H9 (cell line): Measurements from ENCODE around the gene TENM3. TPM values are rescaled to one million over a fixed set of nuclear protein-coding genes. Genes with fewer than 3 reads are reported as not detected.

Experiments
- DNase-seq: peaks from one replicate; pipeline ENCODE4 v3.0.0-alpha.2; 2017
- H2AFZ ChIP-seq: one replicate; pipeline ENCODE4 v1.6.1; 2013; ENCODE audit warnings: mild to moderate bottlenecking, low read length, control low read depth, moderate library complexity
- H2AK5ac ChIP-seq: 2 replicates; pipeline ENCODE4 v1.6.1; 2013; ENCODE audit warnings: low read length, control low read depth, mixed read lengths; ENCODE audit not compliant: insufficient read length
- H2BK120ac ChIP-seq: one replicate; pipeline ENCODE4 v1.6.1; 2013; ENCODE audit warnings: low read depth, mild to moderate bottlenecking, low read length, control low read depth, inconsistent platforms; ENCODE audit not compliant: poor library complexity, severe bottlenecking
- H2BK12ac ChIP-seq: 2 replicates; pipeline ENCODE4 v1.6.1; 2013; ENCODE audit warnings: low read length, control low read depth, mixed read lengths, low read depth; ENCODE audit not compliant: insufficient read length
- H2BK15ac ChIP-seq: 2 replicates; pipeline ENCODE4 v1.6.1; 2013; ENCODE audit warnings: low read depth, low read length, control low read depth
- H2BK20ac ChIP-seq: one replicate; pipeline ENCODE4 v1.6.1; 2013; ENCODE audit warnings: low read depth, mild to moderate bottlenecking, low read length, control low read depth, inconsistent platforms; ENCODE audit not compliant: poor library complexity, severe bottlenecking
- H2BK5ac ChIP-seq: 2 replicates; pipeline ENCODE4 v1.6.1; 2013; ENCODE audit warnings: low read length, control low read depth, mixed read lengths; ENCODE audit not compliant: insufficient read length
- H3K14ac ChIP-seq: 2 replicates; pipeline ENCODE4 v1.6.1; 2013; ENCODE audit warnings: low read length, control low read depth; ENCODE audit not compliant: insufficient read depth
- H3K18ac ChIP-seq: 2 replicates; pipeline ENCODE4 v1.6.1; 2013; ENCODE audit warnings: low read depth, mild to moderate bottlenecking, mixed read lengths, low read length, control low read depth; ENCODE audit not compliant: insufficient read length
- H3K23ac ChIP-seq: 2 replicates; pipeline ENCODE4 v1.6.1; 2013; ENCODE audit warnings: low read length, control low read depth, mixed read lengths, low read depth; ENCODE audit not compliant: insufficient read length
- H3K23me2 ChIP-seq: 2 replicates; pipeline ENCODE4 v1.6.1; 2013; ENCODE audit warnings: low read depth, mild to moderate bottlenecking, mixed read lengths, low read length, control low read depth; ENCODE audit not compliant: insufficient read length, poor library complexity, severe bottlenecking
- H3K27ac ChIP-seq: 2 replicates; pipeline ENCODE4 v1.5.1; 2013; ENCODE audit warnings: low read length, control low read depth, mixed read lengths, low read depth; ENCODE audit not compliant: insufficient read length
- H3K27me3 ChIP-seq: 2 replicates; pipeline ENCODE4 v1.6.1; 2013; ENCODE audit warnings: low read length, control low read depth, inconsistent platforms; ENCODE audit not compliant: insufficient read depth
- H3K4ac ChIP-seq: 2 replicates; pipeline ENCODE4 v1.6.1; 2013; ENCODE audit warnings: low read depth, mild to moderate bottlenecking, control low read depth, inconsistent platforms, low read length, moderate library complexity
- H3K4me1 ChIP-seq: 2 replicates; pipeline ENCODE4 v1.6.1; 2013; ENCODE audit warnings: low read length, control low read depth, inconsistent platforms; ENCODE audit not compliant: insufficient read depth
- H3K4me2 ChIP-seq: 2 replicates; pipeline ENCODE4 v1.6.1; 2013; ENCODE audit warnings: low read length, control low read depth, mixed read lengths; ENCODE audit not compliant: insufficient read length, insufficient read depth
- H3K56ac ChIP-seq: 2 replicates; pipeline ENCODE4 v1.6.1; 2013; ENCODE audit warnings: low read depth, mild to moderate bottlenecking, mixed read lengths, low read length, control low read depth; ENCODE audit not compliant: insufficient read length
- H3K79me1 ChIP-seq: 2 replicates; pipeline ENCODE4 v1.6.1; 2013; ENCODE audit warnings: low read depth, mild to moderate bottlenecking, moderate library complexity, low read length, control low read depth, inconsistent platforms; ENCODE audit not compliant: insufficient read depth, poor library complexity, severe bottlenecking
- H3K79me2 ChIP-seq: 2 replicates; pipeline ENCODE4 v1.6.1; 2013; ENCODE audit warnings: low read length, control low read depth, inconsistent platforms; ENCODE audit not compliant: insufficient read depth
- H3K9ac ChIP-seq: 2 replicates; pipeline ENCODE4 v1.6.1; 2013; ENCODE audit warnings: low read length, control low read depth, mixed read lengths; ENCODE audit not compliant: insufficient read length; ENCODE audit errors: extremely low read depth
- H3K9me3 ChIP-seq: one replicate; pipeline ENCODE4 v1.6.1; 2013; ENCODE audit warnings: low read depth, low read length, inconsistent platforms; ENCODE audit not compliant: control insufficient read depth
- H3T11ph ChIP-seq: one replicate; pipeline ENCODE4 v1.6.1; 2013; ENCODE audit warnings: mild to moderate bottlenecking, low read length, control low read depth, inconsistent platforms
- H4K20me1 ChIP-seq: one replicate; pipeline ENCODE4 v1.6.1; 2013; ENCODE audit not compliant: control insufficient read depth, insufficient read length, insufficient read depth
- H4K5ac ChIP-seq: 2 replicates; pipeline ENCODE4 v1.6.1; 2013; ENCODE audit warnings: low read depth, mild to moderate bottlenecking, mixed read lengths, low read length, control low read depth; ENCODE audit not compliant: insufficient read length
- H4K8ac ChIP-seq: replicated peaks from 2 replicates; pipeline ENCODE4 v1.6.1; 2013; ENCODE audit warnings: low read length, control low read depth, mixed read lengths, low read depth; ENCODE audit not compliant: insufficient read length
- H4K91ac ChIP-seq: 2 replicates; pipeline ENCODE4 v1.6.1; 2013; ENCODE audit warnings: low read depth, mild to moderate bottlenecking, moderate library complexity, mixed read lengths, low read length, control low read depth; ENCODE audit not compliant: insufficient read length
- H3K27ac Mint-ChIP-seq, 3 experiments: 2 replicates in 2 of 3; 3 replicates in 1 of 3; pipeline ENCODE4 v1.8.0; 2020 to 2021; ENCODE audit warnings: mixed read lengths in 3 of 3, mild to moderate bottlenecking in 1 of 3, moderate library complexity in 1 of 3
- H3K27me3 Mint-ChIP-seq: 2 replicates; pipeline ENCODE4 v1.8.0; 2021; ENCODE audit warnings: low read depth, mild to moderate bottlenecking, moderate library complexity, mixed read lengths
- H3K36me3 Mint-ChIP-seq, 3 experiments: 2 replicates in 2 of 3; 3 replicates in 1 of 3; pipeline ENCODE4 v1.8.0; 2020 to 2021; ENCODE audit warnings: low read depth in 3 of 3, mixed read lengths in 3 of 3; ENCODE audit not compliant: insufficient read depth in 1 of 3
- H3K4me1 Mint-ChIP-seq, 2 experiments: 2 replicates each; pipeline ENCODE4 v1.8.0; 2020; ENCODE audit warnings: mixed read lengths in 2 of 2
- H3K4me3 Mint-ChIP-seq, 2 experiments: 2 replicates in 1 of 2; 3 replicates in 1 of 2; pipeline ENCODE4 v1.8.0; 2020 to 2021; ENCODE audit warnings: mild to moderate bottlenecking in 2 of 2, mixed read lengths in 2 of 2, moderate library complexity in 1 of 2
- H3K9me3 Mint-ChIP-seq, 2 experiments: 2 replicates in 1 of 2; 3 replicates in 1 of 2; pipeline ENCODE4 v1.8.0; 2020; ENCODE audit warnings: mild to moderate bottlenecking in 2 of 2, mixed read lengths in 2 of 2, moderate library complexity in 1 of 2
- WGBS: extraction: QIAGEN DNeasy Blood & Tissue Kit; methylation state at CpG from one replicate; pipeline ENCODE4 v1.1.7; 2013; ENCODE audit warnings: missing lambda C conversion rate, low lambda C conversion rate, mixed read lengths; ENCODE audit not compliant: insufficient read length; ENCODE audit errors: extremely low coverage; 5-methylcytosine and 5-hydroxymethylcytosine counted together
- total RNA-seq: library from RNA; stranded (reverse); gene quantifications from 2 replicates; pipeline ENCODE4 v1.2.1, GENCODE V29; 2021
- TF ChIP-seq, protein P1 (sequence below): fragments of 200-600 bp; sonication (generic); conservative IDR thresholded peaks from 3 replicates; pipeline ENCODE4 v1.8.0; 2021; ENCODE audit warnings: antibody characterized with exemption, mild to moderate bottlenecking

The TENM3 gene
- total RNA-seq, 1 experiment from 2014 or later = 49.6 TPM

DNA sequence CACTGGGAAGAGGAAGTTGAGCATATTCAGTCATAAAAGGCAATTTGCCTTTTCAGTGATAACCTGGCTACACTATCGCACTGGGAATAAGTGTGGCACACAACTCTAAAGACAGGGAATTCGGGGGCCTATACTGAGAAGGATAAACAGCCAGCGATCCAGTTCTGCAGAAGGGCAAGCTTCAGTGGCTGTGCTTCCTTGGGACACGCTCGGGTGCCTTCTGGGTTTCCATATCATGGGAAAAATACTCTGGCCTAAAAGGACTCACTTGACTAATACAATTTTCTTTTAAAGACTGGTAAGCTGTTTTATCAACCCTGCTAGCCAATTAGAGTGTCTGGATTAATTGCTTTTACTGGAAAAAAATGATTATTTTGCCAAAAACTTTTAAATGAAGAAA lies 58.5 kb downstream of the TENM3 start:
- peak overlapping the region in 1 of 3 experiments; percentile 63; a peak in 1 of 7 replicates for H3K27ac Mint-ChIP-seq
- H3K18ac ChIP-seq = no peak overlapping the region

More for the DNA sequence above, 58.5 kb downstream of the TENM3 start:
- Mint-ChIP-seq H3K36me3 (no peaks in the 10 kb centered on the region), H3K9me3 (no peaks in the 10 kb centered on the region), H3K4me3 (no peak overlapping the region), H3K4me1 (peaks cover 7 to 18% of the 10 kb centered on the region in 2 experiments), H3K27me3 (no peaks in the 10 kb centered on the region)
- Histone ChIP-seq H4K5ac (no peak overlapping the region), H2BK12ac (no peak overlapping the region), H3K9me3 (no peaks in the 10 kb centered on the region), H3K79me1 (no peaks in the 10 kb centered on the region), H4K8ac (no peak overlapping the region), H2BK20ac (no peak overlapping the region), H2BK5ac (no peak overlapping the region), H3K23ac (no peak overlapping the region), H2AK5ac (no peak overlapping the region), H2BK15ac (no peak overlapping the region), H3K56ac (no peak overlapping the region), H3K79me2 (no peaks in the 10 kb centered on the region), H3K9ac (no peak overlapping the region), H3K4me2 (no peak overlapping the region), H4K20me1 (no peaks in the 10 kb centered on the region), H3K27me3 (no peaks in the 10 kb centered on the region), H2AFZ (no peak overlapping the region), H3K14ac (no peak overlapping the region), H3K27ac (no peak overlapping the region), H3K4me1 (no peaks in the 10 kb centered on the region), H3K23me2 (no peaks in the 10 kb centered on the region), H3T11ph (no peak overlapping the region), H2BK120ac (no peak overlapping the region), H3K4ac (no peak overlapping the region), H4K91ac (no peak overlapping the region)
- TF ChIP-seq, protein P1, sequence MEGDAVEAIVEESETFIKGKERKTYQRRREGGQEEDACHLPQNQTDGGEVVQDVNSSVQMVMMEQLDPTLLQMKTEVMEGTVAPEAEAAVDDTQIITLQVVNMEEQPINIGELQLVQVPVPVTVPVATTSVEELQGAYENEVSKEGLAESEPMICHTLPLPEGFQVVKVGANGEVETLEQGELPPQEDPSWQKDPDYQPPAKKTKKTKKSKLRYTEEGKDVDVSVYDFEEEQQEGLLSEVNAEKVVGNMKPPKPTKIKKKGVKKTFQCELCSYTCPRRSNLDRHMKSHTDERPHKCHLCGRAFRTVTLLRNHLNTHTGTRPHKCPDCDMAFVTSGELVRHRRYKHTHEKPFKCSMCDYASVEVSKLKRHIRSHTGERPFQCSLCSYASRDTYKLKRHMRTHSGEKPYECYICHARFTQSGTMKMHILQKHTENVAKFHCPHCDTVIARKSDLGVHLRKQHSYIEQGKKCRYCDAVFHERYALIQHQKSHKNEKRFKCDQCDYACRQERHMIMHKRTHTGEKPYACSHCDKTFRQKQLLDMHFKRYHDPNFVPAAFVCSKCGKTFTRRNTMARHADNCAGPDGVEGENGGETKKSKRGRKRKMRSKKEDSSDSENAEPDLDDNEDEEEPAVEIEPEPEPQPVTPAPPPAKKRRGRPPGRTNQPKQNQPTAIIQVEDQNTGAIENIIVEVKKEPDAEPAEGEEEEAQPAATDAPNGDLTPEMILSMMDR = no peak
- no CpG with 5 or more reads among the region's 5 CpGs for WGBS
- DNase-seq = no peak
